Lower leg skin (tissue), 3 donors: ENCODE data around the gene TRAPPC12.

Source experiments
- CTCF ChIP-seq, 3 donors: fragments of 450-650 bp; IDR thresholded peaks; one replicate each; pipeline ENCODE4 v1.5.1; 2016; ENCODE audit warnings: antibody characterized with exemption in 3 of 3, mild to moderate bottlenecking in 3 of 3, moderate library complexity in 2 of 3
- POLR2A ChIP-seq, 2 donors: fragments of 450-650 bp; IDR thresholded peaks; one replicate each; pipeline ENCODE4 v1.6.1; 2016 to 2017; ENCODE audit warnings: antibody characterized with exemption in 2 of 2, mild to moderate bottlenecking in 1 of 2, moderate library complexity in 1 of 2

DNA sequence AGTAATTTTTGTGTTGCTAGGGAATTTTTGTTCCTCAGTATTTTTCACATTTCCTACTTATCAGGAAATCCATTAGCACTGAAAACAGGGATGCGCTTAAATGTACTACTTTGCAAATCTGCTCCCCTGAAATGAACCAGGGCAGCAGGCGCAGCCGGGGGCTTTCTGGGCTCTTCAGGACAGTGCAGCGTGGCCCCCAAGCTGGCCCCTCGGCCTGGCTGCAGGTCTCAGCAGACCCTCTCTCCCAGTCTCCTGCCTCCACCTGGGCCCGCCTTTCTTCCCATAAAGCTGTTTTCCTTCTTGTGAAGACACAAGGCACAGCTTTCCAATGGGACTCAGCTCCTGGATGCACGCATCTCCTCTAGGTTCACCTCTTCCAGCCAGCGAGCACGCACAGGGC lies 37.2 kb upstream of the TRAPPC12 start:
- TF ChIP-seq CTCF (IDR thresholded peaks at IDR 0.05) (no peak), POLR2A (IDR thresholded peaks at IDR 0.05) (no peak)
